ENCODE data around the gene MAP1LC3B. TPM values are rescaled to one million over a fixed set of nuclear protein-coding genes. Genes with fewer than 3 reads are reported as not detected.

MAP1LC3B gene
- total and polyA plus RNA-seq, 2 of the 8 experiments (the other 6 are each of a cell fraction or from before 2014, with no cell fraction given), result 29.5 to 48.5 TPM

DNA sequence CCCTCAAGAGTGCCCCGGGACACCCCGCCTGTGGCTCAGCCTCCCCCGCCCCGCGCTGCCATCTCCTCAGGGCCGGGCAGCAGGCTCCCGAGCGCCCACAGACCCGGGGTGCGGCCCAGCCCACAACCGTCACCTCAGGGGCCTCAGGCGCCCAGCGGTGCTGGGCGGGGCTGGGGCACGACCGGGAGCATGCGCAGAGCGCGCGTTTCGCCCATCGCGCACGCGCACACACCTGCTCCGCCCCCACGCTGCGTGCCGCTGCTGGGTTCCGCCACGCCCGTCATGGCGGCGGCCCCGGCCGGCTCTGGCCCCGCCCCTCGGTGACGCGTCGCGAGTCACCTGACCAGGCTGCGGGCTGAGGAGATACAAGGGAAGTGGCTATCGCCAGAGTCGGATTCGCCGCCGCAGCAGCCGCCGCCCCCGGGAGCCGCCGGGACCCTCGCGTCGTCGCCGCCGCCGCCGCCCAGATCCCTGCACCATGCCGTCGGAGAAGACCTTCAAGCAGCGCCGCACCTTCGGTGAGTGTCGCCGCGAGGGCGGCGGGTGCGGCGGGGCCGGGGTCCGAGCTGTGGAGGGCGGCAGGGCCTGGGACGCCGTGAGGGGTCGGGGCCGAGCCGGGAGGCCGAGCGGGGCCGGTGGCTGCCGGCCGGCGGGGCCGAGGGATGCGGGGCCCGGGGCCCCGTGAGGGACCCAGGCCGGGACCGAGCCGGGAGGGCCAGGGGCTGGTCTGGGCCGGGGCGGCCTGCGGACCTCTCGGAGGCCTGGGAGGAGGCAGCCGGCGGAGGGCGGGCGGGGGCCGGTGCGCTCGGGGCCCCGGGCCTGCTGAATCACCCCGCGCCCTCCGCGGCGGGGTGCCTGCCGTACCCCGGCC is at the start of gene MAP1LC3B (continued):
- TF ChIP-seq SIN3A (conservative IDR thresholded peaks at IDR 0.05 in 1 of 2, IDR thresholded peaks at IDR 0.05 in 1 of 2; ENCODE audit: low read depth in 1 of 2, low read length in 2 of 2) (peak in 1 of 2 experiments; percentile 69; a peak in 1 of 4 replicates), JUND (IDR thresholded peaks at IDR 0.05; ENCODE audit: low read length) (no peak)
